A673 (cell line): ENCODE measurements around the gene SCO2.

ENCODE experiments used
- CTCF ChIP-seq: fragments of 300-800, 200-600 bp; sonication (generic); conservative IDR thresholded peaks from 2 replicates; pipeline ENCODE4 v1.5.1; 2017; ENCODE audit warnings: low read depth, mild to moderate bottlenecking, antibody characterized with exemption, low read length, moderate library complexity, mixed read lengths
- EZH2 ChIP-seq: fragments of 200-600 bp; sonication (generic); IDR thresholded peaks from 2 replicates; pipeline ENCODE4 v1.6.1; 2017; ENCODE audit warnings: borderline replicate concordance, low read depth, mild to moderate bottlenecking, mixed read lengths, antibody characterized with exemption, low read length; ENCODE audit not compliant: poor library complexity, severe bottlenecking

GRCh38 chr22:50502628-50503474, 22.5 kb downstream of the SCO2 start:
- TF ChIP-seq CTCF: no peak
- no peak for TF ChIP-seq EZH2
